ENCODE results near the gene GUCY2D. TPM values are rescaled to one million over a fixed set of nuclear protein-coding genes. Genes with fewer than 3 reads are reported as not detected.
"Not testable (repeated sequence)": the region's sequence is repeated elsewhere in the genome, so short reads cannot be mapped to it uniquely, and the experiment has no call there.

The GUCY2D gene
- total RNA-seq, 1 donor from 2014 or later, result not detected

- no peak for DNase-seq (ENCODE audit: low read depth)
- Histone ChIP-seq H3K27me3 (ENCODE audit: control insufficient read depth, insufficient read depth, low read length) (no peaks in the 10 kb centered on the region), H3K4me3 (ENCODE audit: low read depth, low read length) (no peak overlapping the region), H3K36me3 (ENCODE audit: control insufficient read depth, insufficient read depth, low read length) (no peaks in the 10 kb centered on the region)
- TF ChIP-seq CTCF (IDR thresholded peaks at IDR 0.05; ENCODE audit: insufficient read depth, low read length, poor library complexity, severe bottlenecking), result no peak
These were observed 19.3 kb downstream of the GUCY2D start for GRCh38 chr17:8021565-8022359.

- Histone ChIP-seq H3K4me3 (ENCODE audit: low read depth, low read length) (no peak overlapping the region), H3K27me3 (ENCODE audit: control insufficient read depth, insufficient read depth, low read length) (peaks cover 2% of the 10 kb centered on the region), H3K36me3 (ENCODE audit: control insufficient read depth, insufficient read depth, low read length) (no peaks in the 10 kb centered on the region)
- TF ChIP-seq CTCF (IDR thresholded peaks at IDR 0.05; ENCODE audit: insufficient read depth, low read length, poor library complexity, severe bottlenecking), result no peak
- no peak for DNase-seq (ENCODE audit: low read depth)
These were observed 20.1 kb downstream of the GUCY2D start for GRCh38 chr17:8022360-8023003.

- not testable (repeated sequence) for H3K4me3 ChIP-seq (ENCODE audit: low read depth, low read length); DNase-seq (ENCODE audit: low read depth); H3K27me3 ChIP-seq (ENCODE audit: control insufficient read depth, insufficient read depth, low read length); H3K36me3 ChIP-seq (ENCODE audit: control insufficient read depth, insufficient read depth, low read length)
These were observed 21.7 kb downstream of the GUCY2D start for GRCh38 chr17:8024161-8024560.

GRCh38 chr17:8025176-8025911 is 22.9 kb downstream of the GUCY2D start:
- no peaks in the 10 kb centered on the region for H3K36me3 ChIP-seq (ENCODE audit: control insufficient read depth, insufficient read depth, low read length)
- no peak overlapping the region for H3K4me3 ChIP-seq (ENCODE audit: low read depth, low read length)
- DNase-seq (ENCODE audit: low read depth), result no peak
- no peak for TF ChIP-seq CTCF (IDR thresholded peaks at IDR 0.05; ENCODE audit: insufficient read depth, low read length, poor library complexity, severe bottlenecking)
- H3K27me3 ChIP-seq (ENCODE audit: control insufficient read depth, insufficient read depth, low read length), result peaks cover 6% of the 10 kb centered on the region

- TF ChIP-seq CTCF (IDR thresholded peaks at IDR 0.05; ENCODE audit: insufficient read depth, low read length, poor library complexity, severe bottlenecking), result no peak
- H3K4me3 ChIP-seq (ENCODE audit: low read depth, low read length), result no peak overlapping the region
- no peak for DNase-seq (ENCODE audit: low read depth)
These were observed 26.7 kb downstream of the GUCY2D start for GRCh38 chr17:8029121-8029520.

GRCh38 chr17:8031261-8031661 is 28.8 kb downstream of the GUCY2D start:
- TF ChIP-seq CTCF (IDR thresholded peaks at IDR 0.05; ENCODE audit: insufficient read depth, low read length, poor library complexity, severe bottlenecking), result no peak
- Histone ChIP-seq H3K4me3 (ENCODE audit: low read depth, low read length) (no peak overlapping the region), H3K36me3 (ENCODE audit: control insufficient read depth, insufficient read depth, low read length) (no peaks in the 10 kb centered on the region), H3K27me3 (ENCODE audit: control insufficient read depth, insufficient read depth, low read length) (peaks cover 8% of the 10 kb centered on the region)
- no peak for DNase-seq (ENCODE audit: low read depth)

More at GRCh38 chr17:8029121-8029520, 26.7 kb downstream of the GUCY2D start:
- no peaks in the 10 kb centered on the region for H3K36me3 ChIP-seq (ENCODE audit: control insufficient read depth, insufficient read depth, low read length)
- H3K27me3 ChIP-seq (ENCODE audit: control insufficient read depth, insufficient read depth, low read length), result peaks cover 6% of the 10 kb centered on the region

Data from kidney epithelial cell (primary cell).